ENCODE data around the gene ZNF532.

GRCh38 chr18:58870130-58870529 lies 5.5 kb downstream of the ZNF532 start:
- TF ChIP-seq CTCF (IDR thresholded peaks at IDR 0.05; ENCODE audit: low read depth, low read length) (no peak), POLR2A (IDR thresholded peaks at IDR 0.05; ENCODE audit: extremely low read depth, insufficient read length) (no peak), MAX (IDR thresholded peaks at IDR 0.05; ENCODE audit: low read depth, low read length) (no peak), MYC (IDR thresholded peaks at IDR 0.05; ENCODE audit: low read depth, low read length) (no peak)
